Endothelial cell of umbilical vein (primary cell): ENCODE results near the gene RALGAPB. TPM values are rescaled to one million over a fixed set of nuclear protein-coding genes. Genes with fewer than 3 reads are reported as not detected.

Experiments
- BruUV-seq: library from RNA; stranded (reverse); fragments of 400-500 nt; replicated peaks from 2 replicates; lab custom pipeline; 2021; lab: Mats Ljungman, UMichigan
- CTCF ChIA-PET: fragments of 300-600, 350-600 bp; sonication (Branson Sonifier 250); formaldehyde crosslinking; loops from one replicate; lab custom pipeline; 2021; ENCODE audit warnings: antibody characterized with exemption, inconsistent platforms; lab: Charles Lee
- POLR2A ChIA-PET: fragments of 300-600, 350-600 bp; sonication (Branson Sonifier 250); formaldehyde crosslinking; loops from one replicate; lab custom pipeline; 2021; ENCODE audit warnings: antibody characterized with exemption, inconsistent platforms; lab: Charles Lee
- DNase-seq: peaks from one replicate; pipeline ENCODE4 v3.0.0-alpha.2; 2011; ENCODE audit warnings: low read depth, low spot score
- FAIRE-seq: peaks from 2 replicates; lab custom pipeline; 2011; peaks lifted over from hg19 to GRCh38; lab: Jason Lieb, UNC
- H2AFZ ChIP-seq: 2 replicates; pipeline ENCODE4 v1.6.0; 2012; ENCODE audit warnings: low read depth, low read length, control low read depth, inconsistent platforms
- H3K27ac ChIP-seq: 2 replicates; pipeline ENCODE4 v1.5.1; 2011; ENCODE audit warnings: low read depth, mild to moderate bottlenecking, control low read depth, low read length, moderate library complexity; ENCODE audit not compliant: insufficient read depth
- H3K27me3 ChIP-seq, 2 experiments: 2 replicates each; pipeline versions ENCODE4 v1.6.0 to v1.6.1; 2011; ENCODE audit warnings: low read length in 2 of 2, mixed read lengths in 1 of 2; ENCODE audit not compliant: control insufficient read depth in 2 of 2, insufficient read depth in 2 of 2
- H3K36me3 ChIP-seq, 2 experiments: 2 replicates in 1 of 2; 3 replicates in 1 of 2; pipeline ENCODE4 v1.5.1; 2011; ENCODE audit warnings: low read length in 2 of 2, mild to moderate bottlenecking in 1 of 2, moderate library complexity in 1 of 2; ENCODE audit not compliant: control insufficient read depth in 2 of 2, insufficient read depth in 2 of 2; ENCODE audit errors: extremely low read depth in 1 of 2
- H3K4me1 ChIP-seq: 3 replicates; pipeline ENCODE4 v1.5.1; 2011; ENCODE audit warnings: mild to moderate bottlenecking, low read length; ENCODE audit not compliant: control insufficient read depth, insufficient read depth; ENCODE audit errors: extremely low read depth
- H3K4me2 ChIP-seq: 2 replicates; pipeline ENCODE4 v1.6.1; 2011; ENCODE audit warnings: low read length, control low read depth, mixed read lengths; ENCODE audit not compliant: insufficient read depth
- H3K4me3 ChIP-seq, 3 experiments: fragments of 200-600 bp in 1 of 3; sonication (generic), shearing (Covaris generic) in 1 of 3; replicated peaks in 1 of 3; 2 replicates each; pipeline ENCODE4 v1.5.1; 2011 to 2016; ENCODE audit warnings: control low read depth in 3 of 3, low read length in 3 of 3, mild to moderate bottlenecking in 2 of 3, inconsistent platforms in 1 of 3, low read depth in 1 of 3, moderate library complexity in 1 of 3; ENCODE audit not compliant: insufficient read depth in 1 of 3
- H3K79me2 ChIP-seq: 2 replicates; pipeline ENCODE4 v1.6.0; 2012; ENCODE audit warnings: low read length, inconsistent platforms; ENCODE audit not compliant: control insufficient read depth, insufficient read depth
- H3K9ac ChIP-seq: replicated peaks from 2 replicates; pipeline ENCODE3; 2011; ENCODE audit warnings: low read length, control low read depth; ENCODE audit not compliant: insufficient read depth; ENCODE audit errors: extremely low read depth
- H3K9me1 ChIP-seq: replicated peaks from 3 replicates; pipeline ENCODE4 v1.6.0; 2011; ENCODE audit warnings: mild to moderate bottlenecking, low read length; ENCODE audit not compliant: control insufficient read depth, insufficient read depth; ENCODE audit errors: extremely low read depth
- H3K9me3 ChIP-seq: replicated peaks from 2 replicates; pipeline ENCODE4 v1.5.1; 2012; ENCODE audit warnings: low read length, inconsistent platforms; ENCODE audit not compliant: control insufficient read depth, insufficient read depth
- H4K20me1 ChIP-seq: replicated peaks from 2 replicates; pipeline ENCODE3; 2011; ENCODE audit warnings: mild to moderate bottlenecking, low read length; ENCODE audit not compliant: control insufficient read depth, insufficient read depth; ENCODE audit errors: extremely low read depth
- CTCF ChIP-seq, 2 donors: IDR thresholded peaks; 1 replicate in 1 of 2; 2 replicates in 1 of 2; pipeline ENCODE4 v1.5.1; 2011; ENCODE audit warnings: low read length in 2 of 2, mild to moderate bottlenecking in 2 of 2, moderate library complexity in 2 of 2, control low read depth in 1 of 2, inconsistent platforms in 1 of 2, low read depth in 1 of 2; ENCODE audit not compliant: insufficient read depth in 1 of 2; ENCODE audit errors: extremely low read depth in 1 of 2
- EZH2 ChIP-seq: IDR thresholded peaks from 2 replicates; pipeline ENCODE4 v1.6.1; 2012; ENCODE audit warnings: borderline replicate concordance, low read depth, mild to moderate bottlenecking, moderate library complexity, low read length, inconsistent platforms; ENCODE audit not compliant: severe bottlenecking
- FOS ChIP-seq: IDR thresholded peaks from 2 replicates; pipeline ENCODE4 v1.6.1; 2011; ENCODE audit warnings: mild to moderate bottlenecking, low read length, moderate library complexity, borderline replicate concordance; ENCODE audit not compliant: insufficient read depth
- GATA2 ChIP-seq: IDR thresholded peaks from 2 replicates; pipeline ENCODE4 v1.7.0; 2011; ENCODE audit warnings: low read depth, mild to moderate bottlenecking, moderate library complexity, mixed read lengths, low read length; ENCODE audit not compliant: insufficient read length, insufficient read depth
- JUN ChIP-seq: IDR thresholded peaks from 2 replicates; pipeline ENCODE4 v1.6.1; 2011; ENCODE audit warnings: borderline replicate concordance, low read depth; ENCODE audit not compliant: insufficient read length, insufficient read depth
- MAX ChIP-seq: IDR thresholded peaks from 2 replicates; pipeline ENCODE4 v1.6.1; 2011; ENCODE audit not compliant: insufficient read depth, insufficient read length
- MYC ChIP-seq: IDR thresholded peaks from one replicate; pipeline ENCODE4 v1.6.1; 2011; ENCODE audit warnings: mild to moderate bottlenecking, low read depth, low read length
- POLR2A ChIP-seq: IDR thresholded peaks from 2 replicates; pipeline ENCODE4 v1.6.1; 2012; ENCODE audit warnings: low read depth, mild to moderate bottlenecking, control low read depth, low read length
- POLR2AphosphoS5 ChIP-seq: IDR thresholded peaks from 2 replicates; pipeline ENCODE4 v1.6.1; 2012; ENCODE audit warnings: low read depth, mild to moderate bottlenecking, control low read depth, low read length, moderate library complexity; ENCODE audit not compliant: insufficient read depth
- dilution Hi-C: fragments of 300-500 bp; cut with MboI; formaldehyde crosslinking; loops from one replicate; pipeline ENCODE4 v1.15.0; 2019; ENCODE audit warnings: low sequenced_read_pairs; ENCODE audit not compliant: extremely low pct_ligation_motif_present
- intact Hi-C: fragments of 100-400 bp; cut with micrococcal nuclease; formaldehyde crosslinking; loops from one replicate; pipeline ENCODE4 v1.10.0; 2022
- polyA plus RNA-seq, 4 experiments: library from polyadenylated mRNA; depleted of rRNA in 3 of 4; stranded (reverse) in 3 of 4; unstranded in 1 of 4; fragments of >200 nt; gene quantifications; 2 replicates each; pipeline versions ENCODE4 v1.2.1 to v1.2.3, GENCODE V29; 2011 to 2012; ENCODE audit warnings: missing spikeins in 1 of 4
- total RNA-seq: library from RNA; stranded (reverse); gene quantifications from 2 replicates; pipeline ENCODE4 v1.2.3, GENCODE V29; 2021

Gene RALGAPB
- total and polyA plus RNA-seq, 2 donors (not counting 3 experiments of a cell fraction or from before 2014, with no cell fraction given) = 12.8 to 38.7 TPM

- no TSS peak for BruUV-seq
- TF ChIP-seq POLR2A (no peak), GATA2 (no peak), FOS (no peak), POLR2AphosphoS5 (no peak), EZH2 (no peak), MAX (no peak), CTCF (IDR thresholded peaks at IDR 0.05; ENCODE audit: extremely low read depth in 1 of 2, insufficient read depth in 1 of 2, low read depth in 1 of 2, low read length in 2 of 2) (no peak), MYC (no peak), JUN (no peak)
- H3K27ac ChIP-seq = no peak overlapping the region
- dilution Hi-C loops = no loop called here
- peaks cover 0 to 4% of the 10 kb centered on the region in 2 experiments for H3K36me3 ChIP-seq
- peaks cover 49% of the 10 kb centered on the region for H3K4me1 ChIP-seq
- H3K9me3 ChIP-seq = no peaks in the 10 kb centered on the region
- intact Hi-C loops = no loop called here
- no peak overlapping the region for H3K9ac ChIP-seq
- FAIRE-seq = no peak
- no peaks in the 10 kb centered on the region for H4K20me1 ChIP-seq
- ChIA-PET POLR2A (interaction anchor here (0.7 kb wide), 1 partner anchor 288 kb away, joined by 3 read pairs; no protein-coding TSS in a partner anchor), CTCF (interaction anchor here (1.4 to 3.0 kb wide), 4 partner anchors 11 to 46 kb away, joined by 3 to 35 read pairs (median 14); partner anchors contain the start of genes RALGAPB and SNHG17)
- no peak overlapping the region for H3K4me2 ChIP-seq
- no peak overlapping the region for H3K4me3 ChIP-seq
- H3K27me3 ChIP-seq = no peaks in the 10 kb centered on the region
- DNase-seq = no peak
- H2AFZ ChIP-seq = peak overlapping the region; percentile 20
- no peaks in the 10 kb centered on the region for H3K9me1 ChIP-seq
- H3K79me2 ChIP-seq = no peaks in the 10 kb centered on the region
Observed at GRCh38 chr20:38453941-38454340, 18.7 kb upstream of the RALGAPB start.
